ENCODE measurements around the gene TCP11L2.

Gene TCP11L2

DNA sequence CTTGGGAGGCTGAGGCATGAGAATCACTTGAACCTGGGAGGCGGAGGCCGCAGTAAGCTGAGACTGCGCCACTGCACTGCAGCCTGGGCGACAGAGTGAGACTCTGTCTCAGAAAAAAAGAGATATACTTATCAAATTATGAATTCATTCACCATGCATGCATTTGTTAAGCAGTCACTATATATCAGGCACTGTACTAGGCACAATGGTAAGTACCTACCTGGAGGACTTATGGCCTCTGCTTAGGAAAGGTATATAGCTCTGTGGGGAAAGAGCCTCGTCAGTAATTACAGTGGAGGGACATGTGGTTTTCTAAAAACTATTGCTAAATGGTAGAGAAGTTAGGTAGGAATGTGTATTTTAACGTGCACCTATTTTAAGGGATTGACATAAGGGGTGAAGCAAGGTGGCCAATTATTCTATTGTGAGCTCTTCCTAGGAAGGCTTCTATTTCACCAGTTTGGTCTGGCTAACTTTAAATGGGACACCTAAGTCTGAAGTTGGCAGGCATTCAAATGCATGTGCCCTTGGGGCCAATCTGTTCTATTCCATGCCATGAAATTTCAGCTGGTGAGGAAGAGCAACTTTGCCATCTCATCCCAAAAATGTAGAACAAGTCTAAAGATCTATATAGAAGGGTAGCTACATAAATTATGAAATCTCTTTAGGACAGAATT, 15.0 kb downstream of the TCP11L2 start:
- DNase-seq (ENCODE audit: low spot score) = no peak

DNA sequence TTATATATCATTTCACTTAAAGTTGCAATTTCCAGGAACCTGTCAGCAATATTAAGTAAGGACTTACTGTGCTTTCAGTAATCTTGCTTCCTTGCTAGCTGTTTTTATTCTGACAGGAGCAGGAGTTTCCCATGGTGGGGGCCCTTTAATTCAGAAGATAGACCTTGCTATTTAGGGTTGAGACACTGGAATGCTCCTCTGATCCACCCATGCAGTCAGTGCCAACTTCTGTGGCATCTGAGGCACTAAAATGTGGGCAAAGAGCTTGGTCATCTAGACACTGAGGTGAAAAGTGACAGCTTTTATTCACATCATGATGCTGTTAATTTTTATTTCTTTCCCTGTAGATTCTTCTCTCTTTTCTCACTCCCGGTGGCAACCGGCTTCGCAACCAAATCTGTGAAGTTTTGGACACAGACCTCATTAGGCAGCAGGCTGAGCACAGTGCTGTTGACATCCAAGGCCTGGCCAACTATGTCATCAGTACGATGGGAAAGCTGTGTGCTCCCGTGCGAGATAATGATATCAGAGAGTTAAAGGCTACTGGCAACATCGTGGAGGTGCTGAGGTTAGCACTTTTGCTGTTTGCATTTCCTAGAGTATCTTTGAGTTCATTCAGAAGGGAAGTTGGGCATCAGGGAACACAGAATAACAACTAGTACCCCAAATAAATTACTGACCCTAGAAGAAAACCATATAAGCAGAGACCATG, 18.8 kb downstream of the TCP11L2 start:
- no peak for DNase-seq (ENCODE audit: low spot score)
- TF ChIP-seq, protein P1, sequence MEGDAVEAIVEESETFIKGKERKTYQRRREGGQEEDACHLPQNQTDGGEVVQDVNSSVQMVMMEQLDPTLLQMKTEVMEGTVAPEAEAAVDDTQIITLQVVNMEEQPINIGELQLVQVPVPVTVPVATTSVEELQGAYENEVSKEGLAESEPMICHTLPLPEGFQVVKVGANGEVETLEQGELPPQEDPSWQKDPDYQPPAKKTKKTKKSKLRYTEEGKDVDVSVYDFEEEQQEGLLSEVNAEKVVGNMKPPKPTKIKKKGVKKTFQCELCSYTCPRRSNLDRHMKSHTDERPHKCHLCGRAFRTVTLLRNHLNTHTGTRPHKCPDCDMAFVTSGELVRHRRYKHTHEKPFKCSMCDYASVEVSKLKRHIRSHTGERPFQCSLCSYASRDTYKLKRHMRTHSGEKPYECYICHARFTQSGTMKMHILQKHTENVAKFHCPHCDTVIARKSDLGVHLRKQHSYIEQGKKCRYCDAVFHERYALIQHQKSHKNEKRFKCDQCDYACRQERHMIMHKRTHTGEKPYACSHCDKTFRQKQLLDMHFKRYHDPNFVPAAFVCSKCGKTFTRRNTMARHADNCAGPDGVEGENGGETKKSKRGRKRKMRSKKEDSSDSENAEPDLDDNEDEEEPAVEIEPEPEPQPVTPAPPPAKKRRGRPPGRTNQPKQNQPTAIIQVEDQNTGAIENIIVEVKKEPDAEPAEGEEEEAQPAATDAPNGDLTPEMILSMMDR (IDR thresholded peaks at IDR 0.05; ENCODE audit: extremely low read depth, missing control alignments) = no peak

More for the DNA sequence above, 15.0 kb downstream of the TCP11L2 start:
- TF ChIP-seq, protein P1 (IDR thresholded peaks at IDR 0.05; ENCODE audit: extremely low read depth, missing control alignments) = no peak

DNA sequence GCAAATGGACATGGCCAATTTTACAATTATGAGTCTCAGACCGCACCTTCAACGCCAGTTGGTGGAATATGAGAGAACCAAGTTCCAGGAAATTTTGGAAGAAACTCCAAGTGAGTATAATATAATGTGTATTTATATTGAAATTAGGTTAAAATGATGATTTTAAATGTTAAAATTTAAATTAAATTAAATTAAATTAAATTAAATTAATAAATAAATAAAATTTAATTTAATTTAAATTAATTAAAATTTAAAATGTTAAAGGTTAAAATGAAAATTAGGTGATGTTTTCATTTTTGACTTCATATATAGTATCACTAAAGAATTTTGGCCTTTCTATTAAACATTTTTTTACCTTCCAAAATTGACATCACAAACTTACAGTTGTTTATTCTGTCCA, 21.0 kb downstream of the TCP11L2 start:
- no peak for DNase-seq (ENCODE audit: low spot score)
- TF ChIP-seq, protein P1 (IDR thresholded peaks at IDR 0.05; ENCODE audit: extremely low read depth, missing control alignments) = no peak

DNA sequence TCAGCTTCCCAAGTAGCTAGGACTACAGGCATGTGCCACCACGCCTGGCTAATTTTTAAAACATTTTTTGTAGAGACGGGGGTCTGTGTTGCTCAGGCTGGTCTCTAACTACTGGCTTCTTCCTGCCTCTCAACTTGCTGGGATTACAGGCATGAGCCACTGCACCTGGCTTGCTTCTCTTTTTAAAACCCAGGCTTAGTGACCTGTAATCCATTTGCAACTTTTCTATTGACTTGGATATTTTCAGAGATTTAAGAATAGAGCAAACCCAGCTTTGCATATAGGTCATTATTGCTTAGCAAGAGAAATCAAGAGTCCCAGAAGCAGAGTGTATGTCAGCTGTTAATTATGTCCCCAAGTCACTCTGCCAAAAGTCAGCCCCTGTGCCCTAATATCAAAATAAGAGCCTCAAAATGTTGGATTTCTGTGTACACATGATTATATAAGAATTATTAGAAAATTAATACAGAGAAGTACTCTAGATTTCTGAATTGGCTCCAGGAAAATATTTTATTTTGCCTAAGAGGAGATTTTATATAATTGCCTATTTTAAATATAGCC, 24.9 kb downstream of the TCP11L2 start:
- TF ChIP-seq, protein P1 (IDR thresholded peaks at IDR 0.05; ENCODE audit: extremely low read depth, missing control alignments) = no peak
- no peak for DNase-seq (ENCODE audit: low spot score)

DNA sequence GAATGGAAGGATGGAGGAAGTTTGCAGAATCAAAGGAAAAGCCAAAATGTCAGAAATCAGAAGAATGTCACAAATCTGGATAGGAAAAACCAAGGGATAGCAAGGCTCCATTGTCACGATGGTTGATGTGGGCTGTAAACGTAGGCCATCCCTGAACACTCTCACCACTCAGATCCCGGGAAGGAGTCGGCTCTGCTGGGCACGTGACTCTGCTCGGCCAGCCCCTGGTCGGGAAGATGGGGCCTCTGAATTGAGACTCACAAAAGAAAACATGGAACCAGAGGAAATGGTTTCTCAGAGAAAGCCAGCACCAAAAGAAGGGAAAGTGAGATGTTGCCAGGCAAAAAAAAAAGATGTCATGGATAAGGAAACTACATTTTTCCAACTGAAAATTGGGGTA, 26.2 kb downstream of the TCP11L2 start:
- no peak for DNase-seq (ENCODE audit: low spot score)
- TF ChIP-seq, protein P1 (IDR thresholded peaks at IDR 0.05; ENCODE audit: extremely low read depth, missing control alignments) = no peak

DNA sequence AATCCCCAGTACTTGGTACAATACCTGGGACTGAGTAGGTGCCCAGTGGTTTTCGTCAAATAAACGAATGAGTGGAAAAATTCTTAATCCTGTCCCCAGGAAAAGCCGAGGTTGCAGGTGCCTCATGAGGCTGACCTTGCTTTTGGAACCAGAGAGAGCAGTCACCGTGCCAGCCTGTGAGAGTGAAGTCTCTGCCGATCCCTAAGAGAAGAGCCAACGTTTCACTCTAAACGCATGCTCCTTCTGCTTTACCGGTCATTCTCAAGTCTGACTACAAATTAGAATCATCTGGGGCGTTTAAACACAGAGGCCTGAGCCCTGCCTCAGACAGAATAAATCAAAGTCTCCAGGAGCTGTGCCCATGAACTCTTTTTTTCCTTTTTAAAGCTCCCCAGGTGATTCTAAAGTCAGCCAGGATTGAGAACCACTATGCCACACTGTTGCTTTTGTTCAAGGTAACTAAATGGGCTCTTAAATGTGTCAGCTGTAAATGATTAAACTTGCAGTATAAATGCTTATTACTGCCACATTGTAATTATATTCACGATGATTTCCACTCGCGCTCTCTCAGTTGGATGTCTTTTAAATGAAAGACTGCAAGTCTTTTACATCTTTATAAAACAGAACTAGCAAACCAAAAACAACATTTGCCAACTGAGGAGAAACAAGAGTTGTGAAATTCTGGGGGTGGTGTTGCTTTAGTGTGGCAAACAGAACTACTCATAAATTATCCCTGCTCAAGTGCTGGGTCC, 26.9 kb downstream of the TCP11L2 start:
- TF ChIP-seq, protein P1 (IDR thresholded peaks at IDR 0.05; ENCODE audit: extremely low read depth, missing control alignments) = no peak
- no peak for DNase-seq (ENCODE audit: low spot score)

Data from GM20000 (cell line).